GM12878 (cell line): ENCODE measurements around the gene PPFIBP1.

Experiments
- GABPA ChIP-seq: IDR thresholded peaks from 2 replicates; pipeline ENCODE4 v1.6.1; 2014; ENCODE audit warnings: antibody characterized with exemption, low read depth, mild to moderate bottlenecking, inconsistent platforms
- JUND ChIP-seq: IDR thresholded peaks from 2 replicates; pipeline ENCODE4 v1.6.1; 2012; ENCODE audit warnings: low read depth, mild to moderate bottlenecking, low read length, improper control_type of control experiment, moderate library complexity
- PML ChIP-seq: IDR thresholded peaks from 2 replicates; pipeline ENCODE4 v1.6.1; 2012; ENCODE audit warnings: low read length, inconsistent platforms
- POLR2A ChIP-seq: IDR thresholded peaks from 2 replicates; pipeline ENCODE4 v1.6.1; 2011; ENCODE audit warnings: low read depth, mild to moderate bottlenecking, low read length
- POLR2AphosphoS5 ChIP-seq: IDR thresholded peaks from 2 replicates; pipeline ENCODE4 v1.6.1; 2011; ENCODE audit warnings: mild to moderate bottlenecking, low read length, inconsistent platforms
- RCOR1 ChIP-seq: conservative IDR thresholded peaks from 2 replicates; pipeline ENCODE4 v1.6.1; 2012; ENCODE audit warnings: low read depth, low read length, improper control_type of control experiment

DNA sequence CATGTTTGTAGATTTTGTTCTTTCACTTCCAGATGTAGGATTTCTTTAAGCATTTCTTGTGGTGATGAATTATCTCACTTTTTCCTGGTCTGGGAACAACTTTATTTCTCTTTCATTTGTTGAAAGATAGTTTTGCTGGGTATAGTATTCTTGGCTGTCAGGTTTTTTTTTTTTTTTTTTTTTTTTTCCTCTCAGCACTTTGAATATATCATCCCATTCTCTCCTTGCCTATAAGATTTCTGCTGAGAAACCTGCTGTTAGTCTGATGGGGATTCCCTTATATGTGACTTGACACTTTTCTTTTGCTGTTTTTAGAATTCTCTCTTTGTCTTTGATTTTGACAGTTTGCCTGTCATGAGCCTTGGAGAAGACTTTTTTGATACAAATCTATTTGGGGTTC is 47.0 kb upstream of the PPFIBP1 start:
- TF ChIP-seq JUND (no peak), POLR2A (no peak), PML (no peak), RCOR1 (no peak), GABPA (no peak), POLR2AphosphoS5 (no peak)
